GM21717 (cell line): ENCODE measurements around the gene FRMD4A.

Experiments
- ATAC-seq: cut with Tn5 transposase; IDR thresholded peaks from one replicate; pipeline ENCODE4 v1.9.1; 2021; ENCODE audit warnings: mild to moderate bottlenecking, moderate library complexity; ENCODE audit not compliant: unreplicated experiment

The FRMD4A gene

GRCh38 chr10:14345262-14345661 is 14.5 kb upstream of the FRMD4A start:
- no peak for ATAC-seq

GRCh38 chr10:14340051-14340744 is 9.5 kb upstream of the FRMD4A start:
- ATAC-seq: no peak

DNA sequence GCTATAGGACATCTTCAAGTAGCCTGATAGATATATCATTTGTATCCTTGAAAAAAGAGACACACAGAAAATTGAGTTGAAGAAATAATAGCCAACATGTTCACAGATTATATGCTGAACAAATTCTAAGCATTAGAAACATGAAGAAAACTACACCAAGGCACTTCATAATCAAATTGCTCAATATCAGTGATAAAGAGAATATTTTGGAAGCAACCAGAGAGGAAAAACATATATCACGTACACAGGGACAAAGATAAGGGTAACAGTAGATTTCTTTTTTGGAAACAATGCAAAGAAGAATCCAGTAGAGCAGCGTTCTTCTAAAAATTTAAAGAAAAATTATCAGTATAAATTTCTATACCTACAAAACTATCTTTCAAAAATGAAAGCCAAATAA is 6.0 kb upstream of the FRMD4A start:
- no peak for ATAC-seq

- no peak for ATAC-seq
Measured at GRCh38 chr10:14334771-14335170, 4.0 kb upstream of the FRMD4A start.

DNA sequence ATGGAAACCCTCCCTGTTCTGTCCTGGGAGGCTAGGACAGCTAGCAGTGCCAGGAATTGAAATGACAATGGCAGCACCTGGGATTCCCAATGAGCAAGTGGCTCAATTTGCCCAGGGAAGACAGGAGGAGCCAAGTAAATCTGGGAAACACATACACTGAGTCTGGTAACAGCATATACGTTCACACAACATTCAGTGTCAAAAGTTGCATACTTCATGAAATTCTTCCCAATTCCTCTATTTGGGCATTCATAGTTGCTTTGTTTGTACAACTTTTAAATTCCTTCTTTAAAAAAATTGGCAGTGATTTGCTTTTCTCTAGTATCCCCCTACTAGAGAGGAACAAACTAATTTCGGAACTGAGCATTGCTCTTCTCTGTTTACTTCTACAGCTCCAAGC is 2.9 kb upstream of the FRMD4A start:
- ATAC-seq: no peak

DNA sequence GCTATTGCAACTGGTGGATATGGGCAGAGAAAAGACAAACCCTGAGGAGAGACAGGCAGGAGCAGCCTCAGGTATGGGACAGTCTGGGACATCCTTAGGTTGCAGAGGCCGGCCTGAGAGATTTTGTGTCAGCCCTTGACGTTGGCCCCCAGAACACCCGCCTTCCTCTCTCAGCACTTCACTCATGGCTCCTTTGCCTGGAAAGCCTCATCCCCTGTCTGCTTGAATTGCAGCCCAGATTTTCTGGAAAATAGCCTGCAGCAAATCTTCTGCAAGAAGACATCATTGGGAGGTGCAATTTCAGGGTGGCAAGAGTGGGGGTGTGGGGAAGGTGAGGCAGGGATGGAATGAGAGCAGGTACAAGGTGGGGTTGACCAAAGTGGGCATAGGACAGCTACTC is 2.2 kb upstream of the FRMD4A start:
- ATAC-seq: no peak

DNA sequence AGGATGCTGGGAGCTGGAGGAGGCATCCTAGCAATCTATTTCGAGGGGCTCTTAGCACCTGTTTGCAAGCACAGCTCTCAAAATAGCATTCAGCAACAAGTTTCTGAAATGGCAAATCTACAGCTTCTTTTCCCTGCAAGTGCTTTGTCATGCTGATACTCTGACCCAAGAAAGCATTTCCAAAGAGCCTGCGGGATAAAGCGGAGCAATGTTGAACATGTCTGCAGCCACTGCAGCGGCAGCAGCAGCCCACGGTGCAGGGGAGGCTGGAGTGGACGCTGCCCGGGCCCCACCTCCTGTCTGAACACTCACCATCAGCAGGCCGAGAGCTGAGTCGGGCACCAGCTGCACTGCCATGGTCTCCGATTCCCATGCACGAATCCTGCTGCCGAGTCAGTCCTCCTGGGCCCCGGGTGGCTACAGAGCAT is 964 bp downstream of the FRMD4A start:
- ATAC-seq: no peak

- ATAC-seq: no peak
Measured at GRCh38 chr10:14328881-14329672, 1.6 kb downstream of the FRMD4A start.

DNA sequence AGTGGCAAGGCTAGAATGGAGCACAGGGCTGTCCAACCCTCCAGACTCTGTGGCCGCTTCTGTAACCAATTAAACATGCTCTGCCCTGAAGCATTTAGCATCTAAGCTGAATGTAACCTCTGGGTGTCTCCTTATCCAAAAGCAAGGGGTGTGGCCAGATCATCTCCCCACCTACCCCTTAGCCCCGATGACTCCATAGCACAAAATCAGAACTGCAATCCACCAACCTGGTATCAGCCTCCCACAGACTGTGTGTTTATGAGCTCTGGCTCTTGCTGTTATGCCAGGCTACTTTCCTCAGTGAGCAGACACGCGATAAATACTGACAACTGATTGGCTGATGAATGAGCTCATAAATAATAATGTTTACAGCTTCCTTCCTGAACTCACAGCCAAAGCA is 3.2 kb downstream of the FRMD4A start:
- ATAC-seq: no peak

DNA sequence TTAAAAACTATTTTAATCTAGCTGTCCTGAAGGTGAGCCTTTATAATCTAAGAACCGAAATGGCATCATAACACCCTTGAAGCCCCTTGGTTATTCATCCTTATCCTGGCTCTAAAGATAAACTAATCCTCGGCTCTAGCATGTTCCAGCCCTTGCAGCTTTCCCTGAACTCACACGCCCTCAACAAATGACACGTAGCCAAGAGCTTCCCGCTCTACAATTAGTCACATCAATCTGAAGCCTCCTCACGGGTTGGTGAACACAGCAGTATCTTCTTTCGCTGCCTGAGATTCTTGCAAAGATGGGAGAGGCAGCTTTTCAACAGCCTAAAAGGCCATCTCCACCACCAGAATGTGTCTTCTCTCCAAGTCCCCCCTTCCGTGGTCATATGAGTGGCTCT is 4.1 kb downstream of the FRMD4A start:
- no peak for ATAC-seq

DNA sequence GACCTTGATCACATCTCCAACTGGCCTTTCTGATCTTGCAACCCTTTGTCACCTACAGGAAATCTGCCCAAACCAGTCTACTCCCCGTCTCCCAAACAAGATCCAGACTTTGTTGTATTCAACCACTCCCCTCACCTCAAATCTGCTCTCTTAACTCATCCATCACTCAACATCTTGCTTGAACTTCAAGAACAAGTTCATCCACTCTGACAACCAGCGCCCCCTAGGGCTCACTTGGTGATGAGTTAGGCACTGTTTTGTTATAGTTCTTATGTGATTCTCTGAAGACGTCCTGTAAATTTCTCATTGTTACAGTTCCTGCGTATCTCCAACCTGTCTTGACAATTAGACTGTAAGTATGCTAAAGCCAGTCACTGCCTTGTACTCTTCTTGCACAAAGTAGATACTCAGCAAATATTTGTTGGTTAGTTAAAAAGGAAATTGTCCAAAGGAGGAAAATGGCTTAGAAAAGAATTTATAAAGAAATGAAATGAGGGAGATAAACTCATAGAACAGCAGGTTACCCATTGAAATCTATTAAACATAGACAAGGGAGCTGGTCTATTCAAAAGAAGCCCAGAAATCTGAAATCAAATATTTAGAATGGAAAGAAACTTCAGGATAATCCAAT is 5.3 kb downstream of the FRMD4A start:
- no peak for ATAC-seq

GRCh38 chr10:14322526-14323188 is 8.1 kb downstream of the FRMD4A start:
- ATAC-seq: no peak

DNA sequence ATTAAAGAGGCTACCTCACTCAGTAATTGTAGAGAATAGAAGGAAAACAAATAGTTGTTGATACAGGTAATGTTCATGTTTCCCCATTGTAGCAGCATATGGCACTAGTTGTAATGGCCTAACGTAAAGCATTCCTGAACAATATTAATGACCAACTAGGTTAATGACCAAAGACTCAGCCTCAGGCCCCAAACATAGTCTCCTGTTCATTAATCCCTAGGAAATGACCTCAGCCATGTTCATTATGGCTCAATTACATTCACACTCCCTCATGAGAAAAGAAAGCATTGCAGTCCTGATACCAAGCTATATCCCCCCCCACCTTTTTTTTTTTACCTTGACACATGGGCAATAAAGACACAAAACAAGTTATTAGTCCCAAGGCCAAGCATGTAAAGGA is 12.7 kb downstream of the FRMD4A start:
- no peak for ATAC-seq

DNA sequence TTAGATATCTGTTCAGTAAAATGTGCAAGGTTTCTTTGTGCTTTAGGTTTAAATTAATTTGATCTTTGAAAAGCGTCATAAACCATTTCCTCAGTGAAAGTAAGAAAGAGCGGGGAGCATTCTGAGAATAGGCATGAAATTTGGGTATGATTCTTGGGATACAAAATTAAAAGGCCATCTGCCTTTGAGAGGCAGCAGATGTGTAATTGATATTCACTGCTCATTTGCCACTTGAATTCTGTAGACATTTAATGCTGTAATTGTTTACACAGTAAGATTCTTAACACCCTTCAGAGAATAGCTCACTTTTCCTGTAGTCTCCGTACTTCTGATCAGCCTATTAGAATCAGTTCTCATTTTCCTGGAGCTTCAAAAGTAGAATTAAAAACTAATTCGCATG is 18.7 kb downstream of the FRMD4A start:
- ATAC-seq: no peak

- ATAC-seq: no peak
Measured at GRCh38 chr10:14311206-14311957, 19.3 kb downstream of the FRMD4A start.

- ATAC-seq: no peak
Measured at GRCh38 chr10:14309593-14309992, 21.1 kb downstream of the FRMD4A start.

GRCh38 chr10:14306190-14306589 is 24.5 kb downstream of the FRMD4A start:
- no peak for ATAC-seq

- no peak for ATAC-seq
Measured at GRCh38 chr10:14304046-14304445, 26.7 kb downstream of the FRMD4A start.

DNA sequence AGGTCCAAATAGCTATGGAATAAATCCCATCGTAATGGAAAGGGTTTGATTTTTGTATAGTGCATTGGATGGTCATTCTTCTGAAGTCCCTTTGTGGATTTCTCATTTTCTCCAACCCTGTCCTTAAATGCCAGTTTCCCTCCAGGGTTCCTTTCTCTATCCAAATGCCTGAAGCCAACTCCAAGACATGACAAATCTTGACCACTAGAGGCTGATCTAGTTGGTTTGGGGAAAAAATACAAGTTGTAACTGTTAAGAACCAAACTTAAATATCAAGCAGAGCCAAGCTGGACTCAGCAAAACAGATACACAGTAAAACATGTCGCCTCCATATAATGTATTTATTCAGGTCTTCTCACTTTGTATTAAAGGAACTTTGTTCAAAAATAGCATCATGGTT is 28.7 kb downstream of the FRMD4A start:
- ATAC-seq: no peak

DNA sequence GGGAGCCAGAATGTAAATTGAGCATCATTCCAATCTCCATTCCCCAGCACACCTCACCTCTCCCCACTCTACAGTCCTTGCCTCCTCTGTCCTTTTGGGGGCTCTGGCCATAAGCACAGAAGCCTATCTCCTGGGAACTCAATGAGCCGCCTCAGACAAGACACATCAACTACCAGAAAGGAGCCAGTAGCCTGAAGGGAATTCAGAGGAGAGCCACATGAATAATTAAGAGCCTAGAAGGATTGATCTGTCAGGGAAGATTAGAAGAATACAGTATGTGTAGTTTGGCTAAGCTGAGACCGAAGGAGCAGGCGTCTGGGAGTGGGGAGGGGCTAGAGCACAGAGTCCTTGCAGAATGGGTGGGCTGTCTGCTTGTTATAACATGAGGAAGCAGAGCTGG is 31.2 kb downstream of the FRMD4A start:
- ATAC-seq: no peak
